PFSK-1 (cell line): Measurements from ENCODE around the gene RTEL1.

Experiments
- FOXP2 ChIP-seq: optimal IDR thresholded peaks from 2 replicates; pipeline ENCODE3; 2011; ENCODE audit warnings: borderline replicate concordance, control low read depth, inconsistent platforms; ENCODE audit not compliant: insufficient read depth; ENCODE audit errors: extremely low read length, extremely low read depth
- POLR2AphosphoS5 ChIP-seq: IDR thresholded peaks from 2 replicates; pipeline ENCODE4 v1.6.1; 2012; ENCODE audit warnings: low read depth, mild to moderate bottlenecking, control low read depth, low read length, moderate library complexity
- SIN3A ChIP-seq: IDR thresholded peaks from 2 replicates; pipeline ENCODE4 v1.6.1; 2012; ENCODE audit warnings: mild to moderate bottlenecking, low read length, moderate library complexity, borderline replicate concordance; ENCODE audit not compliant: insufficient read depth
- TAF1 ChIP-seq: IDR thresholded peaks from 2 replicates; pipeline ENCODE4 v1.6.1; 2012; ENCODE audit warnings: low read length, control low read depth, borderline replicate concordance; ENCODE audit not compliant: insufficient read depth
- TF ChIP-seq, protein P1 (sequence below), 2 experiments: IDR thresholded peaks; 2 replicates each; pipeline versions ENCODE4 v1.6.1 to v1.8.0; 2011 to 2012; ENCODE audit warnings: low read depth in 2 of 2, low read length in 2 of 2, control low read depth in 1 of 2, inconsistent platforms in 1 of 2, mild to moderate bottlenecking in 1 of 2, moderate library complexity in 1 of 2; ENCODE audit not compliant: insufficient read depth in 1 of 2

DNA sequence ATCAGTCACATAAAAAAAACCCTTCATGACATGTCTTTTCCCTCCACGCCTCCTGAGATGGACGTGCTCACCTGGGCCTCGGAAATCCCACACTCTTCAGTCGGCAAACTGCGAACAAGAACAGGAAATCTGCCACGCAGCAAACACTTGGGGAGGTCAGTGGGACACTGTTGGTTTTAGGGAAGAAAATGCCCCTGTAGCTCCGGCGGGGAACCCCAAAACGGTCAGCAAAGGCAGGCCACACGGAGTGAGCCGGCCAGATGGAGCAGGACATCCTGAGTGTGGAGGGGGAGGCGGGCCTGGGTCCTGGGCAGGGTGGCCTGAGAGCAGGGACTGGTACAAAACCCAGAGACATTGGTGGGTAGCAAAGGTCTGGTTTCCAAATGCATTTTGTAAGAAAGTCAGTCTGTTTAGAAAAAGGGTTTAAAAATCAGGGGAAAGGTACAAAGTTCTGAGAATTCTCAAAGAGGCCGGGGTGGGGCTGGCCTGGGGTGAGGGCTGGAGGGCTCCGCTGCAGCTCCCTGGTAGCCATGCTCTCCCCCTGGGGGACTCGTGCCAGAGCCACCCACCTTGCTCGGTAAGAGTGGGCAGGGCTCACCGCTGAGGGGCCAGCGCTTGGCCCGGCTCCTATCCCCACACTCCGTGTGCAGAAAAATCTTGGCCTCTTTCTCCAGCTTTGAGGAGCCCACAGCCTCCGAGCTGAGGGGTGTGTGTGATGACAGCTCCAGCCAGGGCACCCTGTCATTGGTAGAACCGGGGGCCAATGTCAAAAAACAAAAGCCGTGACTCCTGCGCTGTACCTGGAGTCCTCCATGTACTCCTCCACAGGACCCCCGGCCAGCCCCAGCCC lies 86.7 kb downstream of the RTEL1 start:
- TF ChIP-seq TAF1: no peak
- peak; percentile 47 for TF ChIP-seq POLR2AphosphoS5
- TF ChIP-seq, protein P1, sequence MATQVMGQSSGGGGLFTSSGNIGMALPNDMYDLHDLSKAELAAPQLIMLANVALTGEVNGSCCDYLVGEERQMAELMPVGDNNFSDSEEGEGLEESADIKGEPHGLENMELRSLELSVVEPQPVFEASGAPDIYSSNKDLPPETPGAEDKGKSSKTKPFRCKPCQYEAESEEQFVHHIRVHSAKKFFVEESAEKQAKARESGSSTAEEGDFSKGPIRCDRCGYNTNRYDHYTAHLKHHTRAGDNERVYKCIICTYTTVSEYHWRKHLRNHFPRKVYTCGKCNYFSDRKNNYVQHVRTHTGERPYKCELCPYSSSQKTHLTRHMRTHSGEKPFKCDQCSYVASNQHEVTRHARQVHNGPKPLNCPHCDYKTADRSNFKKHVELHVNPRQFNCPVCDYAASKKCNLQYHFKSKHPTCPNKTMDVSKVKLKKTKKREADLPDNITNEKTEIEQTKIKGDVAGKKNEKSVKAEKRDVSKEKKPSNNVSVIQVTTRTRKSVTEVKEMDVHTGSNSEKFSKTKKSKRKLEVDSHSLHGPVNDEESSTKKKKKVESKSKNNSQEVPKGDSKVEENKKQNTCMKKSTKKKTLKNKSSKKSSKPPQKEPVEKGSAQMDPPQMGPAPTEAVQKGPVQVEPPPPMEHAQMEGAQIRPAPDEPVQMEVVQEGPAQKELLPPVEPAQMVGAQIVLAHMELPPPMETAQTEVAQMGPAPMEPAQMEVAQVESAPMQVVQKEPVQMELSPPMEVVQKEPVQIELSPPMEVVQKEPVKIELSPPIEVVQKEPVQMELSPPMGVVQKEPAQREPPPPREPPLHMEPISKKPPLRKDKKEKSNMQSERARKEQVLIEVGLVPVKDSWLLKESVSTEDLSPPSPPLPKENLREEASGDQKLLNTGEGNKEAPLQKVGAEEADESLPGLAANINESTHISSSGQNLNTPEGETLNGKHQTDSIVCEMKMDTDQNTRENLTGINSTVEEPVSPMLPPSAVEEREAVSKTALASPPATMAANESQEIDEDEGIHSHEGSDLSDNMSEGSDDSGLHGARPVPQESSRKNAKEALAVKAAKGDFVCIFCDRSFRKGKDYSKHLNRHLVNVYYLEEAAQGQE (IDR thresholded peaks at IDR 0.05; ENCODE audit: insufficient read depth in 1 of 2, low read depth in 2 of 2, low read length in 2 of 2): no peak
- TF ChIP-seq SIN3A: no peak
- no peak for TF ChIP-seq FOXP2
